Neural cell (in vitro differentiated cells): Measurements from ENCODE around the gene TARBP2. TPM values are rescaled to one million over a fixed set of nuclear protein-coding genes. Genes with fewer than 3 reads are reported as not detected.

ENCODE experiments used
- H2AFZ ChIP-seq: fragments of 200-600, 300-800 bp; sonication (generic), shearing (Covaris generic); 2 replicates; pipeline ENCODE4 v1.6.0; 2014; ENCODE audit warnings: low read depth, mild to moderate bottlenecking, antibody characterized with exemption, low read length, moderate library complexity
- H3F3A ChIP-seq: fragments of 200-600 bp; shearing (Covaris generic); 2 replicates; pipeline ENCODE4 v1.6.1; 2016; ENCODE audit warnings: mild to moderate bottlenecking, moderate library complexity, mixed read lengths, antibody characterized with exemption, low read length; ENCODE audit not compliant: insufficient read depth, poor library complexity, severe bottlenecking
- H3K27ac ChIP-seq: fragments of 200-600, 300-800 bp; sonication (generic), shearing (Covaris generic); 2 replicates; pipeline ENCODE4 v1.5.1; 2014; ENCODE audit warnings: mild to moderate bottlenecking, low read length, moderate library complexity
- H3K27me3 ChIP-seq: fragments of 300-800, 200-600 bp; sonication (generic), shearing (Covaris generic); 2 replicates; pipeline ENCODE4 v1.6.0; 2014; ENCODE audit warnings: mild to moderate bottlenecking, low read depth, low read length, moderate library complexity; ENCODE audit not compliant: insufficient read depth
- H3K36me3 ChIP-seq: fragments of 300-800, 200-600 bp; sonication (generic), shearing (Covaris generic); 2 replicates; pipeline ENCODE4 v1.5.1; 2014; ENCODE audit warnings: mild to moderate bottlenecking, antibody characterized with exemption, low read length, moderate library complexity; ENCODE audit not compliant: insufficient read depth
- H3K4me2 ChIP-seq: fragments of 300-800, 200-600 bp; sonication (generic), shearing (Covaris generic); 2 replicates; pipeline ENCODE4 v1.6.0; 2014; ENCODE audit warnings: mild to moderate bottlenecking, low read length
- H3K4me3 ChIP-seq: fragments of 300-800, 200-600 bp; sonication (generic), shearing (Covaris generic); 2 replicates; pipeline ENCODE4 v1.5.1; 2014; ENCODE audit warnings: mild to moderate bottlenecking, low read length, moderate library complexity
- H3K79me2 ChIP-seq: fragments of 200-600 bp; shearing (Covaris generic); replicated peaks from 2 replicates; pipeline ENCODE4 v1.6.0; 2014; ENCODE audit warnings: mild to moderate bottlenecking, low read length, moderate library complexity; ENCODE audit not compliant: insufficient read depth
- H3K9ac ChIP-seq: fragments of 300-800, 200-600 bp; sonication (generic), shearing (Covaris generic); 2 replicates; pipeline ENCODE4 v1.6.1; 2016; ENCODE audit warnings: mild to moderate bottlenecking, low read length, mixed read lengths
- H3K9me2 ChIP-seq: fragments of 200-600 bp; shearing (Covaris generic); 2 replicates; pipeline ENCODE4 v1.6.1; 2016; ENCODE audit warnings: mild to moderate bottlenecking, low read length, mixed read lengths; ENCODE audit not compliant: insufficient read depth
- H3K9me3 ChIP-seq: fragments of 200-600, 300-800 bp; sonication (generic), shearing (Covaris generic); 2 replicates; pipeline ENCODE4 v1.6.1; 2016; ENCODE audit warnings: mild to moderate bottlenecking, mixed run types, low read length, moderate library complexity, mixed read lengths
- H4K20me1 ChIP-seq: fragments of 200-600 bp; shearing (Covaris generic); 2 replicates; pipeline ENCODE4 v1.6.1; 2016; ENCODE audit warnings: mild to moderate bottlenecking, mixed run types; ENCODE audit not compliant: insufficient read depth
- CTCF ChIP-seq: fragments of 450-650 bp; IDR thresholded peaks from 2 replicates; pipeline ENCODE4 v1.5.1; 2014; ENCODE audit warnings: antibody characterized with exemption, mild to moderate bottlenecking, moderate library complexity; ENCODE audit not compliant: poor library complexity, severe bottlenecking
- EP300 ChIP-seq: fragments of 450-650 bp; conservative IDR thresholded peaks from 2 replicates; pipeline ENCODE4 v1.6.1; 2014; ENCODE audit warnings: antibody characterized with exemption, mild to moderate bottlenecking, moderate library complexity; ENCODE audit not compliant: poor library complexity, severe bottlenecking
- EZH2 ChIP-seq: fragments of 200-600, 300-800 bp; shearing (Covaris generic), sonication (generic); IDR thresholded peaks from 2 replicates; pipeline ENCODE4 v1.6.1; 2014; ENCODE audit warnings: antibody characterized with exemption, low read length, borderline replicate concordance, mild to moderate bottlenecking; ENCODE audit not compliant: insufficient read depth, poor library complexity, severe bottlenecking
- MXI1 ChIP-seq: fragments of 450-650 bp; conservative IDR thresholded peaks from 2 replicates; pipeline ENCODE4 v1.6.1; 2014; ENCODE audit warnings: antibody characterized with exemption, mild to moderate bottlenecking; ENCODE audit not compliant: poor library complexity, severe bottlenecking
- POLR2AphosphoS5 ChIP-seq: IDR thresholded peaks from 2 replicates; pipeline ENCODE4 v1.6.1; 2012
- RAD21 ChIP-seq: fragments of 450-650 bp; conservative IDR thresholded peaks from 2 replicates; pipeline ENCODE4 v1.6.1; 2014; ENCODE audit warnings: antibody characterized with exemption, mild to moderate bottlenecking, moderate library complexity
- SMC3 ChIP-seq: fragments of 450-650 bp; conservative IDR thresholded peaks from 2 replicates; pipeline ENCODE4 v1.6.1; 2014; ENCODE audit warnings: antibody characterized with exemption, mild to moderate bottlenecking, moderate library complexity; ENCODE audit not compliant: poor library complexity
- TAF1 ChIP-seq: IDR thresholded peaks from 2 replicates; pipeline ENCODE4 v1.6.1; 2012; ENCODE audit warnings: low read depth
- polyA plus RNA-seq: library from polyadenylated mRNA; depleted of rRNA; stranded (reverse); fragments of >200 nt; gene quantifications from 2 replicates; pipeline ENCODE4 v1.2.3, GENCODE V29; 2014
- TF ChIP-seq, protein P1 (sequence below): IDR thresholded peaks from 2 replicates; pipeline ENCODE4 v1.6.1; 2012; ENCODE audit warnings: borderline replicate concordance

TARBP2 gene
- polyA plus RNA-seq, 1 donor from 2014 or later, result 135 TPM

GRCh38 chr12:53483225-53483978 is 17.7 kb upstream of the TARBP2 start:
- H3K9me2 ChIP-seq, result no peaks in the 10 kb centered on the region
- H3K9ac ChIP-seq, result no peak overlapping the region
- H3K27ac ChIP-seq, result no peak overlapping the region
- H3K36me3 ChIP-seq, result no peaks in the 10 kb centered on the region
- H3K27me3 ChIP-seq, result no peaks in the 10 kb centered on the region
- H2AFZ ChIP-seq, result no peak overlapping the region
- no peak overlapping the region for H3K4me3 ChIP-seq
- TF ChIP-seq TAF1 (no peak), POLR2AphosphoS5 (peak; percentile 20), EZH2 (no peak)
- H3K9me3 ChIP-seq, result no peaks in the 10 kb centered on the region
- H3K4me2 ChIP-seq, result no peak overlapping the region
- peaks cover 13% of the 10 kb centered on the region for H3K79me2 ChIP-seq
- H4K20me1 ChIP-seq, result peaks cover 7% of the 10 kb centered on the region
- no peaks in the 10 kb centered on the region for H3F3A ChIP-seq

DNA sequence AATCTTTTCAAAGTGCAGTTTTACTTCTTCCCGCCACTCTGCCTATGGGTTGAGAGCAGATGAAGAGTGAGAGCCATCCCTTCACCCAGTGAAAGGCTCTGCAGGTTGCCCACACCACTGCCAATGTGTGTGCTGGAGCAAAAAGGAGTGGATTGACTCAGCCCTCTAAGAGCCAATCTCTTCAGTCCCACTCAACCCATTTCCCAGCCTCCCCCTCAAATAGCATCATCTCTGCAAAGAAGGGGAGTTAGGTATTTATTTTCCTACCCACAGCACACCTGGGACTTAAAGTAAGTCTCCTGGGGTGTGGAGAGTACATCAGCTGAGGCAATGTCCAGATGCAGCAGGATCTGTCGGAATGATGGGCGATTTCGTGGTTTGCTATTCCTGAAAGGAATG is 17.1 kb upstream of the TARBP2 start:
- no peaks in the 10 kb centered on the region for H3K9me2 ChIP-seq
- H3K4me2 ChIP-seq, result no peak overlapping the region
- no peaks in the 10 kb centered on the region for H3K36me3 ChIP-seq
- no peak overlapping the region for H3K9ac ChIP-seq
- no peak overlapping the region for H2AFZ ChIP-seq
- no peaks in the 10 kb centered on the region for H3F3A ChIP-seq
- H3K9me3 ChIP-seq, result no peaks in the 10 kb centered on the region
- H3K27ac ChIP-seq, result no peak overlapping the region
- H3K4me3 ChIP-seq, result no peak overlapping the region
- peaks cover 13% of the 10 kb centered on the region for H3K79me2 ChIP-seq
- no peaks in the 10 kb centered on the region for H3K27me3 ChIP-seq
- TF ChIP-seq, protein P1, sequence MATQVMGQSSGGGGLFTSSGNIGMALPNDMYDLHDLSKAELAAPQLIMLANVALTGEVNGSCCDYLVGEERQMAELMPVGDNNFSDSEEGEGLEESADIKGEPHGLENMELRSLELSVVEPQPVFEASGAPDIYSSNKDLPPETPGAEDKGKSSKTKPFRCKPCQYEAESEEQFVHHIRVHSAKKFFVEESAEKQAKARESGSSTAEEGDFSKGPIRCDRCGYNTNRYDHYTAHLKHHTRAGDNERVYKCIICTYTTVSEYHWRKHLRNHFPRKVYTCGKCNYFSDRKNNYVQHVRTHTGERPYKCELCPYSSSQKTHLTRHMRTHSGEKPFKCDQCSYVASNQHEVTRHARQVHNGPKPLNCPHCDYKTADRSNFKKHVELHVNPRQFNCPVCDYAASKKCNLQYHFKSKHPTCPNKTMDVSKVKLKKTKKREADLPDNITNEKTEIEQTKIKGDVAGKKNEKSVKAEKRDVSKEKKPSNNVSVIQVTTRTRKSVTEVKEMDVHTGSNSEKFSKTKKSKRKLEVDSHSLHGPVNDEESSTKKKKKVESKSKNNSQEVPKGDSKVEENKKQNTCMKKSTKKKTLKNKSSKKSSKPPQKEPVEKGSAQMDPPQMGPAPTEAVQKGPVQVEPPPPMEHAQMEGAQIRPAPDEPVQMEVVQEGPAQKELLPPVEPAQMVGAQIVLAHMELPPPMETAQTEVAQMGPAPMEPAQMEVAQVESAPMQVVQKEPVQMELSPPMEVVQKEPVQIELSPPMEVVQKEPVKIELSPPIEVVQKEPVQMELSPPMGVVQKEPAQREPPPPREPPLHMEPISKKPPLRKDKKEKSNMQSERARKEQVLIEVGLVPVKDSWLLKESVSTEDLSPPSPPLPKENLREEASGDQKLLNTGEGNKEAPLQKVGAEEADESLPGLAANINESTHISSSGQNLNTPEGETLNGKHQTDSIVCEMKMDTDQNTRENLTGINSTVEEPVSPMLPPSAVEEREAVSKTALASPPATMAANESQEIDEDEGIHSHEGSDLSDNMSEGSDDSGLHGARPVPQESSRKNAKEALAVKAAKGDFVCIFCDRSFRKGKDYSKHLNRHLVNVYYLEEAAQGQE, result no peak
- no peak for TF ChIP-seq EZH2
- no peak for TF ChIP-seq SMC3
- TF ChIP-seq TAF1, result no peak
- no peak for TF ChIP-seq MXI1
- TF ChIP-seq RAD21, result no peak
- TF ChIP-seq POLR2AphosphoS5, result no peak
- no peak for TF ChIP-seq EP300
- no peak for TF ChIP-seq CTCF
- H4K20me1 ChIP-seq, result peaks cover 7% of the 10 kb centered on the region
